Panc1 (cell line): ENCODE results near the gene ZNF506. TPM values are rescaled to one million over a fixed set of nuclear protein-coding genes. Genes with fewer than 3 reads are reported as not detected.
"Not testable (repeated sequence)": the region's sequence is repeated elsewhere in the genome, so short reads cannot be mapped to it uniquely, and the experiment has no call there.

Experiments used
- ATAC-seq: fragments of 200-7000 bp; cut with Tn5 transposase; 2 replicates; pipeline ENCODE4 v1.9.1; 2020; ENCODE audit warnings: mild to moderate bottlenecking, moderate library complexity
- BruUV-seq: library from RNA; stranded (reverse); fragments of 400-500 nt; replicated peaks from 2 replicates; lab custom pipeline; 2021; lab: Mats Ljungman, UMichigan
- CTCF ChIA-PET: fragments of 300-600 bp; sonication (Branson Sonifier 250); formaldehyde crosslinking; loops from one replicate; lab custom pipeline; 2022; ENCODE audit warnings: antibody characterized with exemption; lab: Charles Lee
- POLR2A ChIA-PET: fragments of 300-600 bp; sonication (Branson Sonifier 250); formaldehyde crosslinking; loops from one replicate; lab custom pipeline; 2022; ENCODE audit warnings: antibody characterized with exemption; lab: Charles Lee
- DNase-seq: peaks from one replicate; pipeline ENCODE4 v3.0.0-alpha.2; 2010; ENCODE audit warnings: low read depth, low spot score
- H3K27ac ChIP-seq: 2 replicates; pipeline ENCODE4 v1.5.1; 2011; ENCODE audit warnings: mild to moderate bottlenecking, low read length, inconsistent platforms
- H3K27me3 ChIP-seq: fragments of 200-500 bp; sonication (Bioruptor generic); 2 replicates; pipeline ENCODE4 v1.6.0; 2014; ENCODE audit warnings: low read length, inconsistent platforms; ENCODE audit not compliant: control insufficient read depth, insufficient read depth
- H3K36me3 ChIP-seq: fragments of 200-500 bp; sonication (Bioruptor generic); 2 replicates; pipeline ENCODE4 v1.5.1; 2014; ENCODE audit warnings: inconsistent platforms, mild to moderate bottlenecking, low read length, moderate library complexity; ENCODE audit not compliant: control insufficient read depth, insufficient read depth
- H3K4me1 ChIP-seq: 2 replicates; pipeline ENCODE4 v1.5.1; 2011; ENCODE audit warnings: inconsistent platforms, mild to moderate bottlenecking, low read length, moderate library complexity; ENCODE audit not compliant: control insufficient read depth, insufficient read depth
- H3K4me3 ChIP-seq, 2 experiments: 2 replicates each; pipeline ENCODE4 v1.5.1; 2011 to 2012; ENCODE audit warnings: low read depth in 2 of 2, low read length in 2 of 2, mild to moderate bottlenecking in 2 of 2, inconsistent platforms in 1 of 2, moderate library complexity in 1 of 2
- H3K9me3 ChIP-seq: fragments of 200-500 bp; sonication (Bioruptor generic); 2 replicates; pipeline ENCODE4 v1.5.1; 2014; ENCODE audit warnings: low read depth, mild to moderate bottlenecking, inconsistent platforms, low read length, moderate library complexity; ENCODE audit not compliant: control insufficient read depth, insufficient read depth
- POLR2AphosphoS5 ChIP-seq: IDR thresholded peaks from 2 replicates; pipeline ENCODE4 v1.6.1; 2012; ENCODE audit warnings: mild to moderate bottlenecking, low read depth, low read length, moderate library complexity
- SIN3A ChIP-seq: IDR thresholded peaks from 2 replicates; pipeline ENCODE4 v1.6.1; 2012; ENCODE audit warnings: low read depth, mild to moderate bottlenecking, low read length, moderate library complexity, borderline replicate concordance; ENCODE audit not compliant: insufficient read depth
- TCF7L2 ChIP-seq: IDR thresholded peaks from 2 replicates; pipeline ENCODE4 v1.6.1; 2011; ENCODE audit warnings: mild to moderate bottlenecking, low read depth, low read length, inconsistent platforms
- in situ Hi-C: cut with HindIII; loops from 2 replicates; pipeline ENCODE4 v1.10.0; 2016; ENCODE audit warnings: low sequenced_read_pairs, low pct_unique_long_range_greater_than_20kb
- intact Hi-C: fragments of 100-400 bp; cut with micrococcal nuclease; formaldehyde crosslinking; loops from one replicate; pipeline ENCODE4 v1.10.0; 2022; ENCODE audit not compliant: unreplicated experiment
- total RNA-seq: library from RNA; stranded (reverse); gene quantifications from one replicate; pipeline ENCODE4 v1.2.1, GENCODE V29; 2021; ENCODE audit not compliant: unreplicated experiment
- TF ChIP-seq, protein P1 (sequence below), 2 experiments: IDR thresholded peaks; 2 replicates each; pipeline ENCODE4 v1.6.1; 2011 to 2012; ENCODE audit warnings: low read depth in 2 of 2, control low read depth in 1 of 2, low read length in 1 of 2, mild to moderate bottlenecking in 1 of 2, moderate library complexity in 1 of 2; ENCODE audit not compliant: insufficient read depth in 1 of 2
- TF ChIP-seq, protein P2 (sequence below): fragments of 450-650 bp; IDR thresholded peaks from 2 replicates; pipeline ENCODE4 v1.5.1; 2017; ENCODE audit warnings: mild to moderate bottlenecking

The ZNF506 gene
- total RNA-seq, 1 experiment from 2014 or later: 11.4 TPM

DNA sequence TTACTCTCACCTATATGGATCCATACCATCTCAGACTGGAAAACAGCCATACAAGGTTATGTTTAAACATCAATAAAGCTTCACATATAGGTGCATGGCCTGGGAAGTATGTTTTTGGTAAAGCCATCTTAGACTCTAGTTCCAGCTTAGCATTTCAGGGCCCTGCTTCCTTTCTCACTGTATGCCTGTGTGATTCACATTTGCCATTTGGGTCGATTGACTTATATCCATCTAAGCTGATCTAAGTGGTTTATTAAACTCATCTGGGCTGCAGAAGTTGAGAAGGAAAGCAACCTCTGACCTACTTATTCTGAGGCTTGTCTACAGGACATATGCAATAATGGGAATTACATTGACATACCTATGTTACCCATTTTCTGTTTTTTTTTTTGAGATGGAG, 33.5 kb downstream of the ZNF506 start:
- intact Hi-C loops (no loop called here), in situ Hi-C loops (no loop called here)
- ChIA-PET CTCF (no interaction called here), POLR2A (no interaction called here)
- ATAC-seq: no peak
- no peak for DNase-seq
- H3K36me3 ChIP-seq: peaks cover 4% of the 10 kb centered on the region; the same call in 1 of the 2 replicates
- BruUV-seq: no TSS peak
- H3K9me3 ChIP-seq: peaks cover 4% of the 10 kb centered on the region; the same call in 1 of the 2 replicates
- no peak overlapping the region for H3K27ac ChIP-seq
- H3K27me3 ChIP-seq: no peaks in the 10 kb centered on the region
- no peak for TF ChIP-seq TCF7L2
- TF ChIP-seq SIN3A: no peak
- TF ChIP-seq POLR2AphosphoS5: no peak
- TF ChIP-seq, protein P1, sequence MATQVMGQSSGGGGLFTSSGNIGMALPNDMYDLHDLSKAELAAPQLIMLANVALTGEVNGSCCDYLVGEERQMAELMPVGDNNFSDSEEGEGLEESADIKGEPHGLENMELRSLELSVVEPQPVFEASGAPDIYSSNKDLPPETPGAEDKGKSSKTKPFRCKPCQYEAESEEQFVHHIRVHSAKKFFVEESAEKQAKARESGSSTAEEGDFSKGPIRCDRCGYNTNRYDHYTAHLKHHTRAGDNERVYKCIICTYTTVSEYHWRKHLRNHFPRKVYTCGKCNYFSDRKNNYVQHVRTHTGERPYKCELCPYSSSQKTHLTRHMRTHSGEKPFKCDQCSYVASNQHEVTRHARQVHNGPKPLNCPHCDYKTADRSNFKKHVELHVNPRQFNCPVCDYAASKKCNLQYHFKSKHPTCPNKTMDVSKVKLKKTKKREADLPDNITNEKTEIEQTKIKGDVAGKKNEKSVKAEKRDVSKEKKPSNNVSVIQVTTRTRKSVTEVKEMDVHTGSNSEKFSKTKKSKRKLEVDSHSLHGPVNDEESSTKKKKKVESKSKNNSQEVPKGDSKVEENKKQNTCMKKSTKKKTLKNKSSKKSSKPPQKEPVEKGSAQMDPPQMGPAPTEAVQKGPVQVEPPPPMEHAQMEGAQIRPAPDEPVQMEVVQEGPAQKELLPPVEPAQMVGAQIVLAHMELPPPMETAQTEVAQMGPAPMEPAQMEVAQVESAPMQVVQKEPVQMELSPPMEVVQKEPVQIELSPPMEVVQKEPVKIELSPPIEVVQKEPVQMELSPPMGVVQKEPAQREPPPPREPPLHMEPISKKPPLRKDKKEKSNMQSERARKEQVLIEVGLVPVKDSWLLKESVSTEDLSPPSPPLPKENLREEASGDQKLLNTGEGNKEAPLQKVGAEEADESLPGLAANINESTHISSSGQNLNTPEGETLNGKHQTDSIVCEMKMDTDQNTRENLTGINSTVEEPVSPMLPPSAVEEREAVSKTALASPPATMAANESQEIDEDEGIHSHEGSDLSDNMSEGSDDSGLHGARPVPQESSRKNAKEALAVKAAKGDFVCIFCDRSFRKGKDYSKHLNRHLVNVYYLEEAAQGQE (IDR thresholded peaks at IDR 0.05; ENCODE audit: insufficient read depth in 1 of 2, low read depth in 2 of 2, low read length in 1 of 2): no peak
- TF ChIP-seq, protein P2, sequence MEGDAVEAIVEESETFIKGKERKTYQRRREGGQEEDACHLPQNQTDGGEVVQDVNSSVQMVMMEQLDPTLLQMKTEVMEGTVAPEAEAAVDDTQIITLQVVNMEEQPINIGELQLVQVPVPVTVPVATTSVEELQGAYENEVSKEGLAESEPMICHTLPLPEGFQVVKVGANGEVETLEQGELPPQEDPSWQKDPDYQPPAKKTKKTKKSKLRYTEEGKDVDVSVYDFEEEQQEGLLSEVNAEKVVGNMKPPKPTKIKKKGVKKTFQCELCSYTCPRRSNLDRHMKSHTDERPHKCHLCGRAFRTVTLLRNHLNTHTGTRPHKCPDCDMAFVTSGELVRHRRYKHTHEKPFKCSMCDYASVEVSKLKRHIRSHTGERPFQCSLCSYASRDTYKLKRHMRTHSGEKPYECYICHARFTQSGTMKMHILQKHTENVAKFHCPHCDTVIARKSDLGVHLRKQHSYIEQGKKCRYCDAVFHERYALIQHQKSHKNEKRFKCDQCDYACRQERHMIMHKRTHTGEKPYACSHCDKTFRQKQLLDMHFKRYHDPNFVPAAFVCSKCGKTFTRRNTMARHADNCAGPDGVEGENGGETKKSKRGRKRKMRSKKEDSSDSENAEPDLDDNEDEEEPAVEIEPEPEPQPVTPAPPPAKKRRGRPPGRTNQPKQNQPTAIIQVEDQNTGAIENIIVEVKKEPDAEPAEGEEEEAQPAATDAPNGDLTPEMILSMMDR: no peak
- no peaks in the 10 kb centered on the region for H3K4me1 ChIP-seq
- H3K4me3 ChIP-seq: no peak overlapping the region

DNA sequence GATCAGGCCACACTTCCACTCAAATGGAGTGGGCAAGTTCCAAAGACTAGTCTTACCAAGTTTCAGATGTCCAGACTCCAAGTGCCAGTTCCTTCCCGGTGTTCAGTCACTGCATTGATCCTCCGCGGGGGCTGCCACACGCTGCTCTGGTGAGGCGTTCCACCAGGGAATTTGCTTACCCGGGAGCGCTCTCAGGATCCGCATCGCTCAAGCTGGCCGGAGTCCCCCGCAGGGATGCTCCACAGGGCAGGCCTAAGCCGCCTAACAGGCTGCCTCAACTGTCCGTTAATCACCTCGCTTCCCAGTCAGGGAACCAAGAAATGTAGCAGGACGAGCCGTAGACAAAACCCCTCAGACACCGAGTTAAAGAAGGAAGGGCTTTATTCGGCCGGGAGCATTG, 36.1 kb downstream of the ZNF506 start:
- intact Hi-C loops, CTCF ChIA-PET, H3K36me3 ChIP-seq, ATAC-seq, in situ Hi-C loops, H3K27me3 ChIP-seq, H3K4me1 ChIP-seq, DNase-seq, H3K4me3 ChIP-seq, BruUV-seq, H3K27ac ChIP-seq, H3K9me3 ChIP-seq, POLR2A ChIA-PET: not testable (repeated sequence)

DNA sequence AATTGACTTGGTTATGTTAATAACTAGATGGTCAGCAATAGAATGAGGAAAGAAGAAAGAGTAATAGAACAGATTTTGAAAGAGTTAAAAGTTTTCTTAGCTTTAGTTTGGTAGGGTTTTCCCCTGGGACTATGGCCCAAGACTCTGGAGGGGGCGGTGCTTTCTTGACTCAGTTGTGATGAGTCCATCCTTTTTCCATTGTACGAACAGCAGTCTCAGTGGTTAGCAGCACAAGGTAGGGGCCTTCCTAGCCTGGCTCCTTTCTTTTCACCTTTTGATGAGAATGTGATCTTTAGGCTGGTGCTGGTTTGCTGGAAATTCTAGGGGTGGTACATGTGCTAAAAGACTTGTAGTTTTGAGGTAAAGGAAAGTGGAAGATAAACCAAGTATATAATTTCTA, 38.8 kb downstream of the ZNF506 start:
- ChIA-PET POLR2A (interaction anchor here (0.6 kb wide), 1 partner anchor 179 kb away, joined by 6 read pairs; no protein-coding TSS in a partner anchor), CTCF (no interaction called here)
- Histone ChIP-seq H3K27me3 (no peaks in the 10 kb centered on the region), H3K4me3 (no peak overlapping the region), H3K27ac (no peak overlapping the region), H3K9me3 (peaks cover 4% of the 10 kb centered on the region; the same call in 1 of the 2 replicates), H3K4me1 (no peaks in the 10 kb centered on the region; the same call in 1 of the 2 replicates), H3K36me3 (no peaks in the 10 kb centered on the region)
- TF ChIP-seq, protein P2: no peak
- TF ChIP-seq, protein P1 (IDR thresholded peaks at IDR 0.05; ENCODE audit: insufficient read depth in 1 of 2, low read depth in 2 of 2, low read length in 1 of 2): no peak
- no peak for TF ChIP-seq TCF7L2
- TF ChIP-seq POLR2AphosphoS5: no peak
- TF ChIP-seq SIN3A: no peak
- intact Hi-C loops (no loop called here), in situ Hi-C loops (no loop called here)
- DNase-seq (no peak), ATAC-seq (no peak)
- no TSS peak for BruUV-seq

DNA sequence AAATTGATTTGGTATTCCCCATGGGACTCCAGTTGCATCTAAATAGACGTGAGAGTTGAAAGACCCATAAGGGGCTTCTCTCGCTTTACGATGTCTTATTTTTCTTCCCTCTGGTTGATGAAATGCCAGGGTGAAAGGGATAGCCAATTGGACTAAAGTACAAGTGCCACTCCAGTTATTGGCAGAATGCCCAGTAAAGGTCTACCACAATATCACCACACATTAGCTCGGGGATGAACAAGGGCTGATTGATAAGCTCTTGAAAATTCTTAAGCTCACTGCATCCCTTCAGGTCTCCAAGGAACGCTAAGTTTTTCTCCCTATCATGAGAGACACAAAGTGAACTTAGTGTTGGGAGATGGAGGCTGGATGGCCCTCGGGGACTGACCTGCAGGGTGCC, 39.8 kb downstream of the ZNF506 start:
- POLR2A ChIA-PET: not testable (repeated sequence)

More for the DNA sequence above, 39.8 kb downstream of the ZNF506 start:
- CTCF ChIA-PET, DNase-seq, H3K27me3 ChIP-seq, H3K9me3 ChIP-seq, H3K36me3 ChIP-seq, in situ Hi-C loops, H3K4me3 ChIP-seq, intact Hi-C loops, BruUV-seq, H3K27ac ChIP-seq, H3K4me1 ChIP-seq, ATAC-seq: not testable (repeated sequence)
